PC-9 (cell line): ENCODE measurements around the gene UBE2Q2.

Experiments
- CTCF ChIP-seq: fragments of 200-600 bp; sonication (generic); conservative IDR thresholded peaks from 2 replicates; pipeline ENCODE4 v1.6.1; 2017; ENCODE audit warnings: mixed run types, antibody characterized with exemption, mild to moderate bottlenecking, moderate library complexity
- EZH2 ChIP-seq: fragments of 200-600 bp; sonication (generic); IDR thresholded peaks from 2 replicates; pipeline ENCODE4 v1.8.0; 2017; ENCODE audit warnings: antibody characterized with exemption, low read depth

GRCh38 chr15:75943713-75944215 is 100.5 kb downstream of the UBE2Q2 start:
- no peak for TF ChIP-seq EZH2
- TF ChIP-seq CTCF = no peak
